ENCODE results near the gene SIT1. TPM values are rescaled to one million over a fixed set of nuclear protein-coding genes. Genes with fewer than 3 reads are reported as not detected.

The SIT1 gene
- total RNA-seq, 1 donor from 2014 or later, result not detected

- Histone ChIP-seq H3K4me1 (ENCODE audit: insufficient read depth, low read length) (peaks cover 15% of the 10 kb centered on the region), H3K4me2 (ENCODE audit: low read length) (peak within 1 kb of the TSS; percentile 86), H3K27me3 (ENCODE audit: insufficient read depth, low read length) (no peaks in the 10 kb centered on the region), H3K9ac (ENCODE audit: low read length) (peak within 1 kb of the TSS; percentile 92), H3K36me3 (ENCODE audit: insufficient read depth, low read length) (peaks cover 6% of the 10 kb centered on the region), H2AFZ (ENCODE audit: low read depth, low read length) (peak within 1 kb of the TSS; percentile 92), H3K9me3 (ENCODE audit: insufficient read depth, low read depth, low read length) (no peaks in the 10 kb centered on the region), H3K27ac (ENCODE audit: low read depth, low read length) (peak within 1 kb of the TSS; percentile 100), H4K20me1 (ENCODE audit: insufficient read depth, low read length) (peaks cover 8% of the 10 kb centered on the region), H3K4me3 (ENCODE audit: insufficient read depth, low read depth, low read length) (peak within 1 kb of the TSS; percentile 78), H3K79me2 (ENCODE audit: insufficient read depth, low read length) (peaks cover 11% of the 10 kb centered on the region)
- peak within 1 kb of the TSS; percentile 75 for H3K27ac Mint-ChIP-seq (ENCODE audit: unreplicated experiment)
- FAIRE-seq, result no peak
- peak within 1 kb of the TSS; percentile 87 for H3K4me3 Mint-ChIP-seq (ENCODE audit: unreplicated experiment)
- H3K4me1 Mint-ChIP-seq (ENCODE audit: low read depth, unreplicated experiment), result peaks cover 12% of the 10 kb centered on the region
- peaks cover 1% of the 10 kb centered on the region for H3K36me3 Mint-ChIP-seq (ENCODE audit: low read depth, unreplicated experiment)
- TF ChIP-seq CTCF (IDR thresholded peaks at IDR 0.05; ENCODE audit: insufficient read depth, low read depth, low read length) (peak; percentile 28), EZH2 (IDR thresholded peaks at IDR 0.05; ENCODE audit: insufficient read depth, low read length) (no peak)
- no peaks in the 10 kb centered on the region for H3K27me3 Mint-ChIP-seq (ENCODE audit: low read depth, unreplicated experiment)
- DNase-seq (ENCODE audit: low read depth), result peak; percentile 59
- H3K9me3 Mint-ChIP-seq (ENCODE audit: unreplicated experiment), result no peaks in the 10 kb centered on the region
These were observed 7.6 kb upstream of the SIT1 start, which contains the start of gene CCDC107 for GRCh38 chr9:35658137-35658967. Gene CCDC107, plus strand, starts transcription at chr9:35658292. Its CDS starts 88 bp downstream, at chr9:35658380.

GRCh38 chr9:35657546-35658136 is 6.9 kb upstream of the SIT1 start, which contains the start of gene RMRP:
Gene RMRP, minus strand, starts transcription at chr9:35658019.
- H3K79me2 ChIP-seq (ENCODE audit: insufficient read depth, low read length), result peaks cover 11% of the 10 kb centered on the region
- FAIRE-seq (no peak), DNase-seq (ENCODE audit: low read depth) (peak; percentile 99)
- peak within 1 kb of the TSS; percentile 92 for H2AFZ ChIP-seq (ENCODE audit: low read depth, low read length)
- Mint-ChIP-seq H3K4me1 (ENCODE audit: low read depth, unreplicated experiment) (peaks cover 12% of the 10 kb centered on the region), H3K27ac (ENCODE audit: unreplicated experiment) (peak within 1 kb of the TSS; percentile 75), H3K4me3 (ENCODE audit: unreplicated experiment) (peak within 1 kb of the TSS; percentile 87), H3K36me3 (ENCODE audit: low read depth, unreplicated experiment) (no peaks in the 10 kb centered on the region), H3K27me3 (ENCODE audit: low read depth, unreplicated experiment) (no peaks in the 10 kb centered on the region), H3K9me3 (ENCODE audit: unreplicated experiment) (no peaks in the 10 kb centered on the region)
- peaks cover 15% of the 10 kb centered on the region for H3K4me1 ChIP-seq (ENCODE audit: insufficient read depth, low read length)
- H3K9me3 ChIP-seq (ENCODE audit: insufficient read depth, low read depth, low read length), result no peaks in the 10 kb centered on the region
- peak within 1 kb of the TSS; percentile 78 for H3K4me3 ChIP-seq (ENCODE audit: insufficient read depth, low read depth, low read length)
- peaks cover 8% of the 10 kb centered on the region for H4K20me1 ChIP-seq (ENCODE audit: insufficient read depth, low read length)
- H3K9ac ChIP-seq (ENCODE audit: low read length), result peak within 1 kb of the TSS; percentile 92
- H3K4me2 ChIP-seq (ENCODE audit: low read length), result peak within 1 kb of the TSS; percentile 86
- H3K27ac ChIP-seq (ENCODE audit: low read depth, low read length), result peak within 1 kb of the TSS; percentile 100
- H3K27me3 ChIP-seq (ENCODE audit: insufficient read depth, low read length), result no peaks in the 10 kb centered on the region
- H3K36me3 ChIP-seq (ENCODE audit: insufficient read depth, low read length), result peaks cover 6% of the 10 kb centered on the region
- TF ChIP-seq EZH2 (IDR thresholded peaks at IDR 0.05; ENCODE audit: insufficient read depth, low read length), result no peak

- DNase-seq (ENCODE audit: low read depth), result peak; percentile 47
- peaks cover 11% of the 10 kb centered on the region for H3K79me2 ChIP-seq (ENCODE audit: insufficient read depth, low read length)
- Mint-ChIP-seq H3K9me3 (ENCODE audit: unreplicated experiment) (no peaks in the 10 kb centered on the region), H3K36me3 (ENCODE audit: low read depth, unreplicated experiment) (no peaks in the 10 kb centered on the region), H3K27ac (ENCODE audit: unreplicated experiment) (peak overlapping the region; percentile 72), H3K4me1 (ENCODE audit: low read depth, unreplicated experiment) (peaks cover 11% of the 10 kb centered on the region), H3K27me3 (ENCODE audit: low read depth, unreplicated experiment) (no peaks in the 10 kb centered on the region), H3K4me3 (ENCODE audit: unreplicated experiment) (peak overlapping the region; percentile 14)
- peak overlapping the region; percentile 31 for H3K4me3 ChIP-seq (ENCODE audit: insufficient read depth, low read depth, low read length)
- TF ChIP-seq EZH2 (IDR thresholded peaks at IDR 0.05; ENCODE audit: insufficient read depth, low read length) (no peak), CTCF (IDR thresholded peaks at IDR 0.05; ENCODE audit: insufficient read depth, low read depth, low read length) (no peak)
- H2AFZ ChIP-seq (ENCODE audit: low read depth, low read length), result peak overlapping the region; percentile 58
- H4K20me1 ChIP-seq (ENCODE audit: insufficient read depth, low read length), result peaks cover 8% of the 10 kb centered on the region
- peaks cover 15% of the 10 kb centered on the region for H3K4me1 ChIP-seq (ENCODE audit: insufficient read depth, low read length)
- peak overlapping the region; percentile 68 for H3K9ac ChIP-seq (ENCODE audit: low read length)
- no peaks in the 10 kb centered on the region for H3K9me3 ChIP-seq (ENCODE audit: insufficient read depth, low read depth, low read length)
- peaks cover 4% of the 10 kb centered on the region for H3K36me3 ChIP-seq (ENCODE audit: insufficient read depth, low read length)
- H3K4me2 ChIP-seq (ENCODE audit: low read length), result peak overlapping the region; percentile 86
- H3K27ac ChIP-seq (ENCODE audit: low read depth, low read length), result peak overlapping the region; percentile 59
- H3K27me3 ChIP-seq (ENCODE audit: insufficient read depth, low read length), result no peaks in the 10 kb centered on the region
- FAIRE-seq, result no peak
These were observed 6.3 kb upstream of the SIT1 start for GRCh38 chr9:35656831-35657545.

Data from astrocyte (in vitro differentiated cells and primary cell).